A549 (cell line): ENCODE measurements around the gene TBCCD1. TPM values are rescaled to one million over a fixed set of nuclear protein-coding genes. Genes with fewer than 3 reads are reported as not detected.

ENCODE experiments used
- ATAC-seq, 2 experiments: fragments of 200-7000 bp in 1 of 2; fragments of >200 bp in 1 of 2; cut with Nextera tagmentation in 1 of 2; cut with Tn5 transposase in 1 of 2; 3 replicates each; pipeline versions ENCODE4 v1.8.0 to v1.9.1; 2018 to 2020; ENCODE audit warnings: mild to moderate bottlenecking in 1 of 2, moderate library complexity in 1 of 2
- CTCF ChIA-PET: fragments of 300-600 bp; sonication (Branson Sonifier 250); formaldehyde crosslinking; extraction: SDS; loops from one replicate; lab custom pipeline; 2021; ENCODE audit warnings: antibody characterized with exemption, inconsistent platforms; lab: Yijun Ruan, JAX
- POLR2A ChIA-PET: fragments of 350-600 bp; formaldehyde crosslinking; extraction: SDS; loops from one replicate; lab custom pipeline; 2021; ENCODE audit warnings: antibody characterized with exemption, inconsistent platforms; lab: Yijun Ruan, JAX
- DNase-seq, 2 experiments: peaks; one replicate each; pipeline versions ENCODE4 v3.0.0 to v3.0.0-alpha.2; 2011 to 2016; ENCODE audit warnings: low read depth in 1 of 2, low spot score in 1 of 2
- FAIRE-seq: peaks from 2 replicates; lab custom pipeline; 2011; peaks lifted over from hg19 to GRCh38; lab: Jason Lieb, UNC
- H3K27ac ChIP-seq, 2 experiments: fragments of >200 bp; sonication (Bioruptor Twin); formaldehyde crosslinking; 3 replicates each; pipeline ENCODE4 v1.5.1; 2016 to 2017
- H3K4me1 ChIP-seq: fragments of >200 bp; sonication (Bioruptor Twin); formaldehyde crosslinking; 3 replicates; pipeline ENCODE4 v1.6.1; 2016
- H3K4me2 ChIP-seq: fragments of >200 bp; sonication (Bioruptor Twin); formaldehyde crosslinking; 3 replicates; pipeline ENCODE4 v1.6.1; 2016
- H3K4me3 ChIP-seq: fragments of >200 bp; sonication (Bioruptor Twin); formaldehyde crosslinking; 3 replicates; pipeline ENCODE4 v1.5.1; 2016
- H3K9me3 ChIP-seq: fragments of >200 bp; sonication (Bioruptor Twin); formaldehyde crosslinking; 3 replicates; pipeline ENCODE4 v1.6.1; 2016
- ATOH8 ChIP-seq: fragments of 250-450 bp; sonication (Bioruptor Pico); IDR thresholded peaks from 2 replicates; pipeline ENCODE4 v1.5.0; 2020; ENCODE audit warnings: low read depth, mild to moderate bottlenecking, moderate library complexity
- CBX8 ChIP-seq: fragments of 200-600 bp; sonication (generic); IDR thresholded peaks from 2 replicates; pipeline ENCODE4 v1.6.1; 2016
- CEBPB ChIP-seq, 2 experiments: fragments of >200 bp in 1 of 2; sonication (Bioruptor Twin) in 1 of 2; formaldehyde crosslinking in 1 of 2; IDR thresholded peaks; 2 replicates each; pipeline ENCODE4 v1.6.1; 2012 to 2016
- EHF ChIP-seq: fragments of 250-450 bp; sonication (Bioruptor Pico); IDR thresholded peaks from 2 replicates; pipeline ENCODE4 v1.5.0; 2020; ENCODE audit warnings: mild to moderate bottlenecking
- EHMT2 ChIP-seq: fragments of 200-600 bp; sonication (generic); IDR thresholded peaks from 2 replicates; pipeline ENCODE4 v1.6.1; 2016; ENCODE audit warnings: antibody characterized with exemption, low read depth, mild to moderate bottlenecking, moderate library complexity
- FOSB ChIP-seq: fragments of 250-450 bp; sonication (Bioruptor Pico); IDR thresholded peaks from 2 replicates; pipeline ENCODE4 v1.5.0; 2020; ENCODE audit warnings: mild to moderate bottlenecking, moderate library complexity
- FOSL2 ChIP-seq, 2 experiments: fragments of 450-650 bp in 1 of 2; fragments of >200 bp in 1 of 2; sonication (Bioruptor Twin) in 1 of 2; formaldehyde crosslinking; IDR thresholded peaks; 2 replicates each; pipeline versions ENCODE4 v1.5.0 to v1.6.1; 2016 to 2020; ENCODE audit warnings: mild to moderate bottlenecking in 1 of 2, moderate library complexity in 1 of 2
- HMGXB4 ChIP-seq: fragments of 250-450 bp; sonication (Bioruptor Pico); IDR thresholded peaks from 2 replicates; pipeline ENCODE4 v1.5.0; 2021; ENCODE audit warnings: mild to moderate bottlenecking, moderate library complexity, borderline replicate concordance
- JUN ChIP-seq, 2 experiments: fragments of >200 bp; sonication (Bioruptor Twin); formaldehyde crosslinking; IDR thresholded peaks; 2 replicates in 1 of 2; 3 replicates in 1 of 2; pipeline ENCODE4 v1.6.1; 2016 to 2017
- MAFK ChIP-seq: fragments of 450-650 bp; IDR thresholded peaks from 2 replicates; pipeline ENCODE4 v1.6.1; 2014; ENCODE audit not compliant: partially characterized antibody
- MAZ ChIP-seq: fragments of 150-350 bp; IDR thresholded peaks from 2 replicates; pipeline ENCODE4 v1.6.1; 2014; ENCODE audit warnings: antibody characterized with exemption, low read depth, low read length, borderline replicate concordance
- NR3C1 ChIP-seq: fragments of >200 bp; sonication (Bioruptor Twin); formaldehyde crosslinking; IDR thresholded peaks from 3 replicates; pipeline ENCODE4 v1.6.1; 2017
- RFX5 ChIP-seq: fragments of 450-650 bp; IDR thresholded peaks from 2 replicates; pipeline ENCODE4 v1.7.1; 2014; ENCODE audit warnings: antibody characterized with exemption, mild to moderate bottlenecking, moderate library complexity
- SMC3 ChIP-seq: fragments of >200 bp; sonication (Bioruptor Twin); formaldehyde crosslinking; IDR thresholded peaks from 3 replicates; pipeline ENCODE4 v1.6.1; 2018; ENCODE audit warnings: inconsistent platforms
- TFCP2L1 ChIP-seq: fragments of 250-450 bp; sonication (Bioruptor Pico); IDR thresholded peaks from 2 replicates; pipeline ENCODE4 v1.5.0; 2021; ENCODE audit warnings: mild to moderate bottlenecking
- TP53 ChIP-seq: fragments of 250-450 bp; sonication (Bioruptor Pico); IDR thresholded peaks from 2 replicates; pipeline ENCODE4 v1.5.0; 2021; ENCODE audit warnings: mild to moderate bottlenecking, moderate library complexity
- ZFP36 ChIP-seq: fragments of 450-650 bp; IDR thresholded peaks from 2 replicates; pipeline ENCODE4 v1.6.1; 2014; ENCODE audit warnings: borderline replicate concordance; ENCODE audit not compliant: partially characterized antibody
- ZNF302 ChIP-seq: fragments of 250-450 bp; sonication (Bioruptor Pico); IDR thresholded peaks from 2 replicates; pipeline ENCODE4 v1.9.0; 2021; ENCODE audit warnings: inconsistent platforms, mild to moderate bottlenecking, moderate library complexity
- WGBS: methylation state at CpG from one replicate; pipeline ENCODE4 v1.1.6; 2017; ENCODE audit errors: missing lambda C conversion rate; 5-methylcytosine and 5-hydroxymethylcytosine counted together
- polyA plus RNA-seq, 4 experiments: library from polyadenylated mRNA; depleted of rRNA in 3 of 4; stranded (reverse); fragments of >200 nt; fragmentation: RNase III in 1 of 4; extraction: RNeasy Plus Mini Kit Qiagen cat#74134 plus additional on column Dnase treatment in 1 of 4; gene quantifications; 2 replicates in 3 of 4; 3 replicates in 1 of 4; pipeline ENCODE4 v1.2.3, GENCODE V29; 2011 to 2017
- TF ChIP-seq, protein P1 (sequence below): IDR thresholded peaks from 2 replicates; pipeline ENCODE4 v1.6.1; 2012; ENCODE audit warnings: low read depth, borderline replicate concordance
- TF ChIP-seq, protein P2 (sequence below): fragments of >200 bp; sonication (Bioruptor Twin); formaldehyde crosslinking; IDR thresholded peaks from 3 replicates; pipeline ENCODE4 v1.5.1; 2016

The TBCCD1 gene
- polyA plus RNA-seq, 2 of the 4 experiments (the other 2 are of a cell fraction): 5.8 to 11.4 TPM

- H3K4me2 ChIP-seq: no peak overlapping the region
- DNase-seq (peak in 1 of 2 experiments; percentile 18), ATAC-seq (peak in 1 of 2 experiments; percentile 31; a peak in 1 of 6 replicates), FAIRE-seq (no peak)
- H3K4me1 ChIP-seq: no peaks in the 10 kb centered on the region
- H3K27ac ChIP-seq: no peak overlapping the region
- 0 out of 3 replicates have a peak, but pooled peaks have one; percentile 8 for TF ChIP-seq SMC3
- TF ChIP-seq EHF: no peak
- ChIA-PET POLR2A (no interaction called here), CTCF (interaction anchor here (1.0 to 4.2 kb wide), 4 partner anchors 11 to 292 kb away, joined by 3 to 21 read pairs (median 5); no protein-coding TSS in a partner anchor)
- WGBS: 84% methylated on average over 6 of the region's 6 CpGs
- H3K9me3 ChIP-seq: no peaks in the 10 kb centered on the region
- H3K4me3 ChIP-seq: no peak overlapping the region
Observed at GRCh38 chr3:186551387-186551786, 15.8 kb downstream of the TBCCD1 start.

- Histone ChIP-seq H3K27ac (no peak overlapping the region), H3K9me3 (no peaks in the 10 kb centered on the region), H3K4me3 (no peak overlapping the region), H3K4me2 (no peak overlapping the region), H3K4me1 (no peaks in the 10 kb centered on the region)
- DNase-seq (no peak), FAIRE-seq (no peak), ATAC-seq (no peak)
- 82% methylated on average over 3 of the region's 3 CpGs for WGBS
- TF ChIP-seq ZFP36 (no peak), MAFK (peak; percentile 79)
- POLR2A ChIA-PET: interaction anchor here (1.1 kb wide), 1 partner anchor 21 kb away, joined by 3 read pairs; the partner anchor contains the start of gene DNAJB11
- CTCF ChIA-PET: interaction anchor here (0.8 to 2.0 kb wide), 7 partner anchors 9 to 566 kb away, joined by 3 to 10 read pairs (median 4); no protein-coding TSS in a partner anchor
Observed at GRCh38 chr3:186549497-186549896, 17.6 kb downstream of the TBCCD1 start.

DNA sequence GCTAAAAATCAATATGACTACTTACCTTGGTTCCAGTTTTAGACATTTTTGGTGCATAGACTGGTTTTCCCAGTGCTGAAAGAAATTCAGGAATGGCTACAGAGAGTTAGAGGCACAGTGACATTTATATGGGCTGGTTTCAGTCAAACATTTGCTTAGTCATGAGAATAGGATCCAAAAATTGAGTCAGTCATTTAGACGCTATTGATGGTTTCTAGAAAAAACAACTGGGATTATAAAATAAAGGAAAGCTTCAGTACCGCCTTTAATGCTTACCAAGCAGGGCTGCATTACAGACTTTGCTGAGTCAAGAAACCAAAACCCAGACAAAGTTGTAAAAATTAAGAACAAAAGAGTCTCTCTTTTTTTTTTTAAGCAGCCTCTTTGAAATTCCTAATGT lies 22.9 kb downstream of the TBCCD1 start, which contains the start of gene CRYGS:
TSS of gene CRYGS (minus strand) at position 100 of the 400 bp plus-strand sequence. CDS start at position 46, 54 bp downstream.
- DNase-seq: no peak
- no peak for TF ChIP-seq MAFK
- TF ChIP-seq JUN (IDR thresholded peaks at IDR 0.05): no peak
- TF ChIP-seq, protein P1, sequence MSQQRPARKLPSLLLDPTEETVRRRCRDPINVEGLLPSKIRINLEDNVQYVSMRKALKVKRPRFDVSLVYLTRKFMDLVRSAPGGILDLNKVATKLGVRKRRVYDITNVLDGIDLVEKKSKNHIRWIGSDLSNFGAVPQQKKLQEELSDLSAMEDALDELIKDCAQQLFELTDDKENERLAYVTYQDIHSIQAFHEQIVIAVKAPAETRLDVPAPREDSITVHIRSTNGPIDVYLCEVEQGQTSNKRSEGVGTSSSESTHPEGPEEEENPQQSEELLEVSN: no peak
- no peak for TF ChIP-seq MAZ
- TF ChIP-seq, protein P2, sequence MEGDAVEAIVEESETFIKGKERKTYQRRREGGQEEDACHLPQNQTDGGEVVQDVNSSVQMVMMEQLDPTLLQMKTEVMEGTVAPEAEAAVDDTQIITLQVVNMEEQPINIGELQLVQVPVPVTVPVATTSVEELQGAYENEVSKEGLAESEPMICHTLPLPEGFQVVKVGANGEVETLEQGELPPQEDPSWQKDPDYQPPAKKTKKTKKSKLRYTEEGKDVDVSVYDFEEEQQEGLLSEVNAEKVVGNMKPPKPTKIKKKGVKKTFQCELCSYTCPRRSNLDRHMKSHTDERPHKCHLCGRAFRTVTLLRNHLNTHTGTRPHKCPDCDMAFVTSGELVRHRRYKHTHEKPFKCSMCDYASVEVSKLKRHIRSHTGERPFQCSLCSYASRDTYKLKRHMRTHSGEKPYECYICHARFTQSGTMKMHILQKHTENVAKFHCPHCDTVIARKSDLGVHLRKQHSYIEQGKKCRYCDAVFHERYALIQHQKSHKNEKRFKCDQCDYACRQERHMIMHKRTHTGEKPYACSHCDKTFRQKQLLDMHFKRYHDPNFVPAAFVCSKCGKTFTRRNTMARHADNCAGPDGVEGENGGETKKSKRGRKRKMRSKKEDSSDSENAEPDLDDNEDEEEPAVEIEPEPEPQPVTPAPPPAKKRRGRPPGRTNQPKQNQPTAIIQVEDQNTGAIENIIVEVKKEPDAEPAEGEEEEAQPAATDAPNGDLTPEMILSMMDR: no peak
- no peak for TF ChIP-seq TP53
- no peak for TF ChIP-seq EHMT2
- TF ChIP-seq TFCP2L1 (CRISPR knock-in tag): no peak
- TF ChIP-seq, all 56 proteins: peak for 0
- ChIA-PET POLR2A (no interaction called here), CTCF (interaction anchor here (1.2 to 1.4 kb wide), 2 partner anchors 73 to 285 kb away, joined by 3 to 4 read pairs; no protein-coding TSS in a partner anchor)
- WGBS: 96% methylated on average over 2 of the region's 2 CpGs
- Histone ChIP-seq H3K27ac (no peak within 1 kb of the TSS), H3K4me1 (no peaks in the 10 kb centered on the region), H3K4me3 (no peak within 1 kb of the TSS), H3K4me2 (no peak within 1 kb of the TSS), H3K9me3 (no peaks in the 10 kb centered on the region)
- ATAC-seq (no peak), FAIRE-seq (no peak)

DNA sequence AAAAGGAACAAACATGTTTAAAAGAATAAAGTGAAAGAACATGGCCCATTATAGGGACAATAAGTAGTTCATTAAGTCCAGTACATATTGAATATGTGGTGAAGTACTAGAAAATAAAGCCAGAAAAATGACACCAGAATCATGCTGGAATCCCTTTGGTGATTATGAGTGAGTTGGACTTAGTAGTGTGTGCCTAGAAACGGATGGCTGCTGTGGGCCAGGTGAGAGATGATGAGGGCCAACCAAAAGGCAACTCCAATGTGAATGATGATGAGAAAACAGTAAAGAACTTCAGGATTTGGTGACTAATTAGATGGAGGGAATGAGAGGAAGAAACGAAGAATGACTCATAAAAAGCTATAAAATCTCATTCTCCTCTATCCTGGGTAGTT lies 26.3 kb downstream of the TBCCD1 start:
- Histone ChIP-seq H3K9me3 (no peaks in the 10 kb centered on the region), H3K27ac (no peak overlapping the region), H3K4me3 (no peak overlapping the region), H3K4me1 (no peaks in the 10 kb centered on the region), H3K4me2 (no peak overlapping the region; the same call in 2 of the 3 replicates)
- TF ChIP-seq ATOH8 (CRISPR knock-in tag): no peak
- TF ChIP-seq ZNF302 (CRISPR knock-in tag): no peak
- TF ChIP-seq HMGXB4 (CRISPR knock-in tag): no peak
- TF ChIP-seq FOSB (CRISPR knock-in tag): no peak
- no peak for TF ChIP-seq FOSL2 (IDR thresholded peaks at IDR 0.05)
- no peak for TF ChIP-seq FOSL2 (CRISPR knock-in tag; IDR thresholded peaks at IDR 0.05)
- no peak for TF ChIP-seq NR3C1
- TF ChIP-seq RFX5: no peak
- no peak for TF ChIP-seq CBX8
- TF ChIP-seq CEBPB (IDR thresholded peaks at IDR 0.05): no peak
- ChIA-PET CTCF (interaction anchor here (0.8 to 5.7 kb wide), 42 partner anchors 8 to 889 kb away, joined by 3 to 83 read pairs (median 5); no protein-coding TSS in a partner anchor), POLR2A (no interaction called here)
- DNase-seq: no peak
- ATAC-seq: no peak; a peak in 1 of 6 replicates
- WGBS: 14% methylated on average over 2 of the region's 2 CpGs
- no peak for FAIRE-seq
